Fibroblast of skin of left biceps (primary cell): ENCODE measurements around the gene NCS1.

Experiments
- DNase-seq, 2 experiments: peaks; one replicate each; pipeline ENCODE4 v3.0.0-alpha.2; 2013; ENCODE audit warnings: low read depth in 2 of 2

The NCS1 gene

GRCh38 chr9:130172161-130172857 lies at the start of gene NCS1:
Gene NCS1, plus strand, starts transcription at chr9:130172404. Its CDS starts 260 bp downstream, at chr9:130172664.
- no peak for DNase-seq

GRCh38 chr9:130122456-130122855 lies 49.7 kb upstream of the NCS1 start:
- DNase-seq = no peak

- no peak for DNase-seq
These were observed 47.9 kb upstream of the NCS1 start for GRCh38 chr9:130124085-130124860.

- no peak for DNase-seq
These were observed 45.3 kb upstream of the NCS1 start for GRCh38 chr9:130126721-130127433.

GRCh38 chr9:130128251-130128650 lies 44.0 kb upstream of the NCS1 start:
- DNase-seq = no peak

GRCh38 chr9:130128733-130129431 lies 43.3 kb upstream of the NCS1 start:
- peak; percentile 69 to 72 for DNase-seq

- no peak for DNase-seq
These were observed 42.7 kb upstream of the NCS1 start for GRCh38 chr9:130129432-130130061.

GRCh38 chr9:130132746-130133145 lies 39.5 kb upstream of the NCS1 start:
- DNase-seq = no peak

- DNase-seq = no peak
These were observed 35.0 kb upstream of the NCS1 start for GRCh38 chr9:130137081-130137640.

GRCh38 chr9:130137641-130138081 lies 34.5 kb upstream of the NCS1 start:
- DNase-seq = no peak

GRCh38 chr9:130138171-130138653 lies 34.0 kb upstream of the NCS1 start:
- DNase-seq = peak; percentile 47 to 50

- DNase-seq = peak; percentile 82 to 84
These were observed 33.4 kb upstream of the NCS1 start for GRCh38 chr9:130138791-130139190.

GRCh38 chr9:130139251-130139650 lies 33.0 kb upstream of the NCS1 start:
- no peak for DNase-seq

GRCh38 chr9:130140706-130141105 lies 31.5 kb upstream of the NCS1 start:
- DNase-seq = no peak

GRCh38 chr9:130142056-130142455 lies 30.1 kb upstream of the NCS1 start:
- DNase-seq = no peak

GRCh38 chr9:130142641-130143040 lies 29.6 kb upstream of the NCS1 start:
- no peak for DNase-seq

GRCh38 chr9:130143279-130143893 lies 28.8 kb upstream of the NCS1 start:
- no peak for DNase-seq

- DNase-seq = no peak
These were observed 28.2 kb upstream of the NCS1 start for GRCh38 chr9:130143958-130144366.

GRCh38 chr9:130144703-130145102 lies 27.5 kb upstream of the NCS1 start:
- DNase-seq = no peak

GRCh38 chr9:130145658-130146057 lies 26.5 kb upstream of the NCS1 start:
- no peak for DNase-seq
